ENCODE measurements around the gene CIAPIN1. TPM values are rescaled to one million over a fixed set of nuclear protein-coding genes. Genes with fewer than 3 reads are reported as not detected.
"Not testable (repeated sequence)": the region's sequence is repeated elsewhere in the genome, so short reads cannot be mapped to it uniquely, and the experiment has no call there.

The CIAPIN1 gene
- total RNA-seq, 2 donors from 2014 or later, result 18.1 to 25.0 TPM

GRCh38 chr16:57405097-57405496, 42.1 kb downstream of the CIAPIN1 start:
- Histone ChIP-seq H3K4me1 (ENCODE audit: control insufficient read depth in 1 of 2, low read depth in 2 of 2) (peaks cover 0 to 13% of the 10 kb centered on the region in 2 donors), H3K9me3 (no peaks in the 10 kb centered on the region), H3K36me3 (no peaks in the 10 kb centered on the region), H3K4me3 (no peak overlapping the region), H3K27me3 (replicated peaks; ENCODE audit: insufficient read depth) (no peaks in the 10 kb centered on the region), H3K27ac (no peak overlapping the region)
- DNase-seq (ENCODE audit: low spot score) (no peak), ATAC-seq (ENCODE audit: insufficient number of reproducible peaks, low FRiP score, low read depth) (no peak)
- TF ChIP-seq CTCF (IDR thresholded peaks at IDR 0.05), result no peak

GRCh38 chr16:57403965-57404817, 43.0 kb downstream of the CIAPIN1 start, which contains the start of gene CCL17:
TSS of gene CCL17 (plus strand) at chr16:57404767. CDS start at chr16:57413933, 9,166 bp downstream.
- H3K4me1 ChIP-seq (ENCODE audit: control insufficient read depth in 1 of 2, low read depth in 2 of 2), result peaks cover 0 to 8% of the 10 kb centered on the region in 2 donors
- H3K9me3 ChIP-seq, result no peaks in the 10 kb centered on the region
- DNase-seq (ENCODE audit: low spot score) (no peak), ATAC-seq (ENCODE audit: insufficient number of reproducible peaks, low FRiP score, low read depth) (no peak)
- H3K36me3 ChIP-seq, result no peaks in the 10 kb centered on the region
- no peak within 1 kb of the TSS for H3K4me3 ChIP-seq
- no peak within 1 kb of the TSS for H3K27ac ChIP-seq
- TF ChIP-seq CTCF (IDR thresholded peaks at IDR 0.05), result no peak
- no peaks in the 10 kb centered on the region for H3K27me3 ChIP-seq (replicated peaks; ENCODE audit: insufficient read depth)

- ATAC-seq (ENCODE audit: insufficient number of reproducible peaks, low FRiP score, low read depth), result no peak
- no peak for DNase-seq (ENCODE audit: low spot score)
- no peaks in the 10 kb centered on the region for H3K36me3 ChIP-seq
- no peaks in the 10 kb centered on the region for H3K9me3 ChIP-seq
- TF ChIP-seq CTCF (IDR thresholded peaks at IDR 0.05), result no peak
- peaks cover 0 to 8% of the 10 kb centered on the region in 2 donors for H3K4me1 ChIP-seq (ENCODE audit: control insufficient read depth in 1 of 2, low read depth in 2 of 2)
- H3K27me3 ChIP-seq (replicated peaks; ENCODE audit: insufficient read depth), result no peaks in the 10 kb centered on the region
- H3K27ac ChIP-seq, result no peak overlapping the region
- no peak overlapping the region for H3K4me3 ChIP-seq
These were observed 45.1 kb downstream of the CIAPIN1 start for GRCh38 chr16:57401943-57402640.

- H3K4me1 ChIP-seq (ENCODE audit: control insufficient read depth in 1 of 2, low read depth in 2 of 2); H3K27me3 ChIP-seq (replicated peaks; ENCODE audit: insufficient read depth); H3K36me3 ChIP-seq; H3K4me3 ChIP-seq; DNase-seq (ENCODE audit: low spot score); H3K9me3 ChIP-seq; ATAC-seq (ENCODE audit: insufficient number of reproducible peaks, low FRiP score, low read depth); H3K27ac ChIP-seq: not testable (repeated sequence)
These were observed 49.7 kb downstream of the CIAPIN1 start for GRCh38 chr16:57397493-57397892.

- Histone ChIP-seq H3K27ac (no peak overlapping the region), H3K27me3 (replicated peaks; ENCODE audit: insufficient read depth) (no peaks in the 10 kb centered on the region), H3K4me1 (ENCODE audit: control insufficient read depth in 1 of 2, low read depth in 2 of 2) (no peaks in the 10 kb centered on the region), H3K4me3 (no peak overlapping the region), H3K36me3 (no peaks in the 10 kb centered on the region), H3K9me3 (no peaks in the 10 kb centered on the region)
- no peak for TF ChIP-seq CTCF (IDR thresholded peaks at IDR 0.05)
- ATAC-seq (ENCODE audit: insufficient number of reproducible peaks, low FRiP score, low read depth), result no peak
- DNase-seq (ENCODE audit: low spot score), result no peak
These were observed 50.4 kb downstream of the CIAPIN1 start for GRCh38 chr16:57396786-57397185.
